ENCODE data around the gene TBX1.

DNA sequence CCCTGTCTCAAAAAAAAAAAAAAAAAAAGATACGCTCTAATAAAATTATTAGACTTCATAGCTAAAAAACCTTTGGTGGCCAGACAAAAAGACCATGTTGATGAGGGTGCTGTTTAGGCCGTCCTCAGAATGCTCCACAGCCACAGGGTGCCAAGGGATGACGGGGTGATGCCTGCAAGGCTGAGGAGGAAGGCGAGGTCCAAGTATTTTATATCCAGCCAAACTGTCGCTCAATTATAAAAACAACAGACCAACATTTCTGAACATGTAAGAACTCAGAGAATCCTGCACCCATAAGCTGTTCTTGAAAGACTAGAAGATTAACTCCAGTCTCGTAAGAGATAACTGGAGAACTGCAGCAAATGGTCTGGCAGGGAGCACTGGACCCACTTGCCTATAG is 29.2 kb downstream of the TBX1 start:
- TF ChIP-seq, protein P1, sequence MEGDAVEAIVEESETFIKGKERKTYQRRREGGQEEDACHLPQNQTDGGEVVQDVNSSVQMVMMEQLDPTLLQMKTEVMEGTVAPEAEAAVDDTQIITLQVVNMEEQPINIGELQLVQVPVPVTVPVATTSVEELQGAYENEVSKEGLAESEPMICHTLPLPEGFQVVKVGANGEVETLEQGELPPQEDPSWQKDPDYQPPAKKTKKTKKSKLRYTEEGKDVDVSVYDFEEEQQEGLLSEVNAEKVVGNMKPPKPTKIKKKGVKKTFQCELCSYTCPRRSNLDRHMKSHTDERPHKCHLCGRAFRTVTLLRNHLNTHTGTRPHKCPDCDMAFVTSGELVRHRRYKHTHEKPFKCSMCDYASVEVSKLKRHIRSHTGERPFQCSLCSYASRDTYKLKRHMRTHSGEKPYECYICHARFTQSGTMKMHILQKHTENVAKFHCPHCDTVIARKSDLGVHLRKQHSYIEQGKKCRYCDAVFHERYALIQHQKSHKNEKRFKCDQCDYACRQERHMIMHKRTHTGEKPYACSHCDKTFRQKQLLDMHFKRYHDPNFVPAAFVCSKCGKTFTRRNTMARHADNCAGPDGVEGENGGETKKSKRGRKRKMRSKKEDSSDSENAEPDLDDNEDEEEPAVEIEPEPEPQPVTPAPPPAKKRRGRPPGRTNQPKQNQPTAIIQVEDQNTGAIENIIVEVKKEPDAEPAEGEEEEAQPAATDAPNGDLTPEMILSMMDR (IDR thresholded peaks at IDR 0.05; ENCODE audit: borderline replicate concordance, extremely low read depth, low read length, poor library complexity, severe bottlenecking), result no peak
- TF ChIP-seq EZH2 (IDR thresholded peaks at IDR 0.05; ENCODE audit: borderline replicate concordance, low read depth, low read length, severe bottlenecking), result no peak

All from DND-41 (cell line).